ENCODE results near the gene ENO2.

- TF ChIP-seq CTCF (IDR thresholded peaks at IDR 0.05; ENCODE audit: insufficient read depth, low read length) (no peak), POLR2AphosphoS5 (IDR thresholded peaks at IDR 0.05; ENCODE audit: low read depth) (no peak; the same call in 1 of the 2 replicates), GABPA (IDR thresholded peaks at IDR 0.05; ENCODE audit: low read depth) (no peak), REST (IDR thresholded peaks at IDR 0.05; ENCODE audit: insufficient replicate concordance, low read depth) (no peak)
Measured at GRCh38 chr12:6936636-6937480, 22.5 kb downstream of the ENO2 start.
